ENCODE results near the gene VTI1A. TPM values are rescaled to one million over a fixed set of nuclear protein-coding genes. Genes with fewer than 3 reads are reported as not detected.

The VTI1A gene
- total RNA-seq, 6 experiments from 2014 or later: 23.6 to 27.9 (median 24.9) TPM

DNA sequence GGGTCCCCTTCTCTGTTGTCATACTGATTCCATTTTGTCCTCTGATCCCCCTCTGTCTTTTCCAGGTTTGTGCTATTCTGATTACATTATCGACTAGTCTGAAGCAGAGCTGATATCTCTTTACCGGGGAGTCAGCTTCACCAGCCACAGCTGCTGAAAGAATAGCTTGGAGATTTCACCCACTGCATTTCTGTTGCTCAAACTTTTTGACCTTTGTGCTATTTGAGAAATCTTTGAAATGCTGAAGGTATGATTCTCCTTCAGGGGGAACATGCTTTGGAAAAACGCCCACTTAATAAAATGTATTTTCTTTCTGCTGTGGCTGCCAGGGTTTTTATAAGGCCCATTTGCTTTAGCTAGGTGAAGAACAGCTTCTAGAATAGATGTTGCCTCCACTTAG is 305.3 kb downstream of the VTI1A start:
- H3K4me1 Mint-ChIP-seq (ENCODE audit: low read depth): peaks cover 24% of the 10 kb centered on the region
- DNase-seq: no peak

GRCh38 chr10:112753961-112754411 is 307.0 kb downstream of the VTI1A start:
- Mint-ChIP-seq H3K4me1 (ENCODE audit: low read depth) (peaks cover 24% of the 10 kb centered on the region), H3K36me3 (ENCODE audit: low read depth) (no peaks in the 10 kb centered on the region), H3K4me3 (peak overlapping the region; percentile 23; the same call in 1 of the 2 replicates), H3K9me3 (no peaks in the 10 kb centered on the region), H3K27ac (no peak overlapping the region; the same call in 1 of the 2 replicates), H3K27me3 (ENCODE audit: insufficient read depth) (peaks cover 2% of the 10 kb centered on the region; the same call in 1 of the 2 replicates)
- no peak for TF ChIP-seq CTCF (IDR thresholded peaks at IDR 0.05)
- no peak for DNase-seq

More for the DNA sequence above, 305.3 kb downstream of the VTI1A start:
- Mint-ChIP-seq H3K27ac (no peak overlapping the region), H3K27me3 (ENCODE audit: insufficient read depth) (no peaks in the 10 kb centered on the region), H3K36me3 (ENCODE audit: low read depth) (no peaks in the 10 kb centered on the region), H3K4me3 (no peak overlapping the region), H3K9me3 (no peaks in the 10 kb centered on the region)
- TF ChIP-seq CTCF (IDR thresholded peaks at IDR 0.05): no peak

DNA sequence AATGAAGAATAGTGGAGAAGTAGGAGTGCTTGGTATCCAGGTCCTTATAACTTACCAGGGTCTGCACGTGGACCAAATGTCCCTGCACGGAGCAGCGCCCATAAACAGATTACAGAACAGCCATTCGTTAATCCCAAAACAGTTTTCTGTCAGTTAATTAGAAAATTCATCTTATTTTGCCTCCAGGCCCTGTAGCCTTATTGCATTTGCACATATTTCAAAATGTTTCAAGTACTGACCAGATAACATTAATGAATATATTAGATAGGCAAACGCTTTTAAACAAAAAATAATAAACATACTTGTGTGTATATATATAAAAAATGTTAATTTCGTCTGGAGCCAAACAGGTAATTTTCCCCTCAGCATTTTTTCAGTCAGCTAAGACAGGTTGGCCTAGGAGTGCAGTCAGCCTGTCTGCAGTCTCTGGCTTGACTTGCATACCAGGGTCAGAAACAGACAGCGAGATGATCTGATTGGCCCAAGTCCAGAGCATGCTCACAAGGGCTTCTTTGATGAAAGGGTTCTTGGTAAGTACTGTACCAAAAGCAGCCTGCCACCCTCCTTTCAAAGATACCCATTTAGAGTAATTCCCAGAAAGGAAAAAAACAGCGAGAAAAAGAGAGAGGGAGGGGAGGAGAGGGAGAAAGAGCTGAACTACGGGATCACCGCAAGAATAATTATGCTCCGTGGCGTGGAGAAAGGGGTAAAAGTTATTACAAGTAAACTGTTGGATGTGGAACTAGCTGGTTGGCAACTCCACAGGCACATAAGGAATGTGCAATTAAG is 308.6 kb downstream of the VTI1A start:
- no peak for DNase-seq
- H3K4me3 Mint-ChIP-seq: no peak overlapping the region
- peaks cover 2% of the 10 kb centered on the region; the same call in 1 of the 2 replicates for H3K27me3 Mint-ChIP-seq (ENCODE audit: insufficient read depth)
- H3K9me3 Mint-ChIP-seq: no peaks in the 10 kb centered on the region
- H3K4me1 Mint-ChIP-seq (ENCODE audit: low read depth): peaks cover 24% of the 10 kb centered on the region
- H3K27ac Mint-ChIP-seq: no peak overlapping the region
- TF ChIP-seq CTCF (IDR thresholded peaks at IDR 0.05): no peak
- H3K36me3 Mint-ChIP-seq (ENCODE audit: low read depth): no peaks in the 10 kb centered on the region

- TF ChIP-seq CTCF (IDR thresholded peaks at IDR 0.05): no peak
- Mint-ChIP-seq H3K27me3 (ENCODE audit: insufficient read depth) (peaks cover 2% of the 10 kb centered on the region; the same call in 1 of the 2 replicates), H3K4me1 (ENCODE audit: low read depth) (peaks cover 24% of the 10 kb centered on the region), H3K9me3 (no peaks in the 10 kb centered on the region), H3K4me3 (no peak overlapping the region), H3K36me3 (ENCODE audit: low read depth) (no peaks in the 10 kb centered on the region), H3K27ac (no peak overlapping the region)
- DNase-seq: no peak
These were observed 309.2 kb downstream of the VTI1A start for GRCh38 chr10:112756235-112756527.

DNA sequence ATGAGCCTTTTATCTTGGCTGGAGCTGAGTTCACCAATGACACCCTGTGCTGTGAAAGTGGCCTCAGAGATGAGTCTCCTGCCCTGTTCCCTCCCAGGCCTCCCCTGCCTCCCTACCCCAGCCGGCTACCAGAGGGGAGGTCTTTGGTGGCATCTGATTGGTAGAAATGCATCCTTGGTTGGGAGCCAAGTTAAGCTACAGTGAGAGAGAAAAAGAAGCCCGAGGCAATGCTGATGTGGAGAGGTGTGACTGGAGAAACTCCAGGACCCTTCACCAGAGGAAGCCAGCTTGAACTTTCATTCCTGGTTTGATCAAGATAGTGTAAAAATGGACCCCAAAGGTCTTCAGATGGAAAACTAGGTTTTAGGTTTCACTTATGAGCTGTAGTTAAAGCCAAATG is 311.9 kb downstream of the VTI1A start:
- DNase-seq: no peak
- H3K4me3 Mint-ChIP-seq: no peak overlapping the region
- peaks cover 13% of the 10 kb centered on the region for H3K4me1 Mint-ChIP-seq (ENCODE audit: low read depth)
- TF ChIP-seq CTCF (IDR thresholded peaks at IDR 0.05): no peak
- peaks cover 2% of the 10 kb centered on the region; the same call in 1 of the 2 replicates for H3K27me3 Mint-ChIP-seq (ENCODE audit: insufficient read depth)
- H3K36me3 Mint-ChIP-seq (ENCODE audit: low read depth): no peaks in the 10 kb centered on the region
- H3K9me3 Mint-ChIP-seq: no peaks in the 10 kb centered on the region
- no peak overlapping the region for H3K27ac Mint-ChIP-seq
